K562 (cell line): ENCODE measurements around the gene OR2A25. TPM values are rescaled to one million over a fixed set of nuclear protein-coding genes. Genes with fewer than 3 reads are reported as not detected.

Experiments used
- ATAC-seq: fragments of 200-7000 bp; cut with Tn5 transposase; 3 replicates; pipeline ENCODE4 v1.9.1; 2020; ENCODE audit warnings: moderate library complexity
- BruUV-seq: library from RNA; stranded (reverse); fragments of 400-500 nt; replicated peaks from 2 replicates; lab custom pipeline; 2021; lab: Mats Ljungman, UMichigan
- CTCF ChIA-PET: fragments of 300-600 bp; formaldehyde crosslinking; extraction: SDS; loops from one replicate; lab custom pipeline; 2021; ENCODE audit warnings: low intra/inter-chr PET ratio; lab: Yijun Ruan, JAX
- POLR2A ChIA-PET: fragments of 300-600, 350-650 bp; sonication (Branson Sonifier 250); formaldehyde crosslinking; extraction: SDS; loops from one replicate; lab custom pipeline; 2021; ENCODE audit warnings: antibody characterized with exemption, inconsistent platforms; lab: Yijun Ruan, JAX
- DNase-seq, 4 experiments: peaks; one replicate each; pipeline versions ENCODE4 v3.0.0 to v3.0.0-alpha.2; 2011 to 2018; ENCODE audit warnings: low spot score in 3 of 4, mixed read lengths in 3 of 4; ENCODE audit errors: extremely low read depth in 1 of 4
- FAIRE-seq: peaks from 2 replicates; lab custom pipeline; 2011; peaks lifted over from hg19 to GRCh38; lab: Jason Lieb, UNC
- H2AFZ ChIP-seq: 2 replicates; pipeline ENCODE4 v1.6.0; 2011; ENCODE audit warnings: low read depth, low read length, control low read depth, inconsistent platforms
- H3K27ac ChIP-seq: fragments of 200-600 bp; 3 replicates; pipeline ENCODE4 v1.8.0; 2011; ENCODE audit warnings: low read depth, mild to moderate bottlenecking, control low read depth, inconsistent platforms, low read length, moderate library complexity, mixed read lengths; ENCODE audit errors: extremely low read depth
- H3K27me3 ChIP-seq, 2 experiments: fragments of 300-600 bp in 1 of 2; 2 replicates in 1 of 2; 3 replicates in 1 of 2; pipeline versions ENCODE4 v1.6.0 to v1.8.0; 2011; ENCODE audit warnings: inconsistent platforms in 2 of 2, low read length in 2 of 2, mild to moderate bottlenecking in 1 of 2, mixed read lengths in 1 of 2, moderate library complexity in 1 of 2; ENCODE audit not compliant: control insufficient read depth in 2 of 2, insufficient read depth in 2 of 2
- H3K36me3 ChIP-seq: fragments of 300-600 bp; 3 replicates; pipeline ENCODE4 v1.8.0; 2011; ENCODE audit warnings: mild to moderate bottlenecking, low read length, inconsistent platforms; ENCODE audit not compliant: control insufficient read depth, insufficient read depth
- H3K4me1 ChIP-seq, 2 experiments: fragments of 200-600 bp in 1 of 2; replicated peaks in 1 of 2; 2 replicates in 1 of 2; 3 replicates in 1 of 2; pipeline versions ENCODE4 v1.5.1 to v1.8.0; 2011; ENCODE audit warnings: inconsistent platforms in 2 of 2, low read length in 2 of 2, mild to moderate bottlenecking in 1 of 2, mixed read lengths in 1 of 2, moderate library complexity in 1 of 2; ENCODE audit not compliant: control insufficient read depth in 2 of 2, insufficient read depth in 2 of 2
- H3K4me2 ChIP-seq: 2 replicates; pipeline ENCODE4 v1.6.1; 2011; ENCODE audit warnings: low read length, control low read depth, inconsistent platforms, mixed read lengths; ENCODE audit not compliant: insufficient read depth
- H3K4me3 ChIP-seq: fragments of 200-600 bp; sonication (generic), shearing (Covaris generic); 2 replicates; pipeline ENCODE4 v1.5.1; 2016; ENCODE audit warnings: control low read depth, inconsistent platforms
- H3K79me2 ChIP-seq: fragments of 200-600 bp; 3 replicates; pipeline ENCODE4 v1.8.0; 2011; ENCODE audit warnings: low read length, inconsistent platforms; ENCODE audit not compliant: control insufficient read depth, insufficient read depth
- H3K9ac ChIP-seq, 2 experiments: 2 replicates each; pipeline versions ENCODE4 v1.6.0 to v1.6.1; 2011; ENCODE audit warnings: low read depth in 2 of 2, low read length in 2 of 2, control low read depth in 1 of 2, inconsistent platforms in 1 of 2, mild to moderate bottlenecking in 1 of 2, mixed read lengths in 1 of 2; ENCODE audit not compliant: insufficient read depth in 1 of 2
- H3K9me1 ChIP-seq: one replicate; pipeline ENCODE4 v1.6.0; 2011; ENCODE audit warnings: inconsistent platforms, mild to moderate bottlenecking, low read length, moderate library complexity; ENCODE audit not compliant: control insufficient read depth, insufficient read depth
- H3K9me3 ChIP-seq: replicated peaks from 2 replicates; pipeline ENCODE4 v1.5.1; 2011; ENCODE audit warnings: low read depth, low read length, inconsistent platforms; ENCODE audit not compliant: control insufficient read depth, insufficient read depth
- H4K20me1 ChIP-seq: replicated peaks from 2 replicates; pipeline ENCODE4 v1.6.1; 2011; ENCODE audit warnings: low read length, inconsistent platforms, mixed read lengths; ENCODE audit not compliant: control insufficient read depth, insufficient read depth
- GTF2E2 ChIP-seq: fragments of 200-800 bp; sonication (Bioruptor generic); IDR thresholded peaks from 2 replicates; pipeline ENCODE4 v1.6.1; 2016; ENCODE audit warnings: missing genetic modification characterization, missing compliant biosample characterization
- WGBS: fragments of 100-300 bp; shearing (Covaris generic); methylation state at CpG from one replicate; pipeline ENCODE4 v1.1.6; 2016; ENCODE audit warnings: low coverage, mixed read lengths; ENCODE audit not compliant: insufficient coverage; ENCODE audit errors: missing lambda C conversion rate; 5-methylcytosine and 5-hydroxymethylcytosine counted together
- in situ Hi-C: fragments of 300-500 bp; cut with MboI; formaldehyde crosslinking; loops from 4 replicates; pipeline ENCODE4 v1.15.0; 2018; ENCODE audit warnings: inconsistent platforms, mixed read lengths
- intact Hi-C: fragments of 100-400 bp; cut with micrococcal nuclease; formaldehyde crosslinking; loops from 2 replicates; pipeline ENCODE4 v1.14.2; 2022
- polyA plus RNA-seq, 8 experiments: library from polyadenylated mRNA; depleted of rRNA in 4 of 8; stranded (reverse) in 5 of 8; unstranded in 3 of 8; fragments of >200 nt; fragmentation: Nextera tagmentation in 2 of 8; fragmentation: Illumina TruSeq in 1 of 8; extraction: Ambion mirVana in 2 of 8; extraction: Trizol in 1 of 8; gene quantifications; 2 replicates each; pipeline versions ENCODE4 v1.2.1 to v1.2.3, GENCODE V29; 2011 to 2014; ENCODE audit warnings: inconsistent platforms in 1 of 8, missing spikeins in 1 of 8
- total RNA-seq, 7 experiments: library from RNA; depleted of rRNA in 6 of 7; stranded (reverse); fragments of >200 nt in 6 of 7; fragmentation: Illumina TruSeq in 2 of 7; extraction: Trizol in 2 of 7; gene quantifications; 2 replicates each; pipeline versions ENCODE4 v1.2.1 to v1.2.3, GENCODE V29; 2011 to 2021; ENCODE audit warnings: low replicate concordance in 1 of 7
- TF ChIP-seq, protein P1 (sequence below), 2 experiments: IDR thresholded peaks in 1 of 2; conservative IDR thresholded peaks in 1 of 2; 2 replicates each; pipeline ENCODE4 v1.6.1; 2016; ENCODE audit warnings: low read depth in 2 of 2, mild to moderate bottlenecking in 1 of 2, missing compliant biosample characterization in 1 of 2, missing genetic modification characterization in 1 of 2, moderate library complexity in 1 of 2
- TF ChIP-seq, protein P2 (sequence below): sonication (generic); formaldehyde crosslinking; IDR thresholded peaks from 2 replicates; pipeline ENCODE4 v1.8.0; 2022; ENCODE audit warnings: mild to moderate bottlenecking, missing genetic modification reagents
- TF ChIP-seq, protein P3 (sequence below): fragments of 450-650 bp; IDR thresholded peaks from 2 replicates; pipeline ENCODE4 v1.6.1; 2017; ENCODE audit warnings: antibody characterized with exemption, mild to moderate bottlenecking
- TF ChIP-seq, protein P4 (sequence below): fragments of 200-400 bp; formaldehyde crosslinking; IDR thresholded peaks from 2 replicates; pipeline ENCODE4 v1.6.1; 2017; ENCODE audit warnings: mild to moderate bottlenecking, low read depth, low read length, moderate library complexity
- TF ChIP-seq, protein P5 (sequence below): sonication (generic); formaldehyde crosslinking; IDR thresholded peaks from 2 replicates; pipeline ENCODE4 v1.8.1; 2022; ENCODE audit warnings: missing genetic modification reagents

The OR2A25 gene
- total and polyA plus RNA-seq, 9 of the 15 experiments (the other 6 are each of a cell fraction or from before 2014, with no cell fraction given) = not detected

DNA sequence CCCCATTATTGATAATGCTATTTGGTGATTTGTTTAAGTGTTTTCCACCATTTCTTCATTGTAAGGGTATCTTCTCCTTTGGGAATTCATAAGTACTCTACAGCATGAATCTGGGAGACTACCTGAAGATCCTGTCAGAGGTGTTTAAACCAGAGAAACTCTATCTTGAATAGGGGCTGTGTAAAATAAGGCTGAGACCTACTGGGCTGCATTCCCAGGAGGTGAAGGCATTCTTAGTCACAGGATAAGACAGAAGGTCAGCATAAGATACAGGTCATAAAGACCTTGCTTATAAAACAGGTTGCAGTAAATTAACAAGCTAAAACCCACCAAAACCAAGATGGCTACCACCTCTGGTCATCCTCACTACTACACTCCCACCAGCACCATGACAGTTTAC is 34.2 kb upstream of the OR2A25 start (continued):
- TF ChIP-seq, protein P1, sequence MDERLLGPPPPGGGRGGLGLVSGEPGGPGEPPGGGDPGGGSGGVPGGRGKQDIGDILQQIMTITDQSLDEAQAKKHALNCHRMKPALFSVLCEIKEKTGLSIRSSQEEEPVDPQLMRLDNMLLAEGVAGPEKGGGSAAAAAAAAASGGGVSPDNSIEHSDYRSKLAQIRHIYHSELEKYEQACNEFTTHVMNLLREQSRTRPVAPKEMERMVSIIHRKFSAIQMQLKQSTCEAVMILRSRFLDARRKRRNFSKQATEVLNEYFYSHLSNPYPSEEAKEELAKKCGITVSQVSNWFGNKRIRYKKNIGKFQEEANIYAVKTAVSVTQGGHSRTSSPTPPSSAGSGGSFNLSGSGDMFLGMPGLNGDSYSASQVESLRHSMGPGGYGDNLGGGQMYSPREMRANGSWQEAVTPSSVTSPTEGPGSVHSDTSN (CRISPR knock-in tag; IDR thresholded peaks at IDR 0.05; ENCODE audit: low read depth) = no peak
- TF ChIP-seq, protein P1 (tag; conservative IDR thresholded peaks at IDR 0.05; ENCODE audit: low read depth) = no peak

DNA sequence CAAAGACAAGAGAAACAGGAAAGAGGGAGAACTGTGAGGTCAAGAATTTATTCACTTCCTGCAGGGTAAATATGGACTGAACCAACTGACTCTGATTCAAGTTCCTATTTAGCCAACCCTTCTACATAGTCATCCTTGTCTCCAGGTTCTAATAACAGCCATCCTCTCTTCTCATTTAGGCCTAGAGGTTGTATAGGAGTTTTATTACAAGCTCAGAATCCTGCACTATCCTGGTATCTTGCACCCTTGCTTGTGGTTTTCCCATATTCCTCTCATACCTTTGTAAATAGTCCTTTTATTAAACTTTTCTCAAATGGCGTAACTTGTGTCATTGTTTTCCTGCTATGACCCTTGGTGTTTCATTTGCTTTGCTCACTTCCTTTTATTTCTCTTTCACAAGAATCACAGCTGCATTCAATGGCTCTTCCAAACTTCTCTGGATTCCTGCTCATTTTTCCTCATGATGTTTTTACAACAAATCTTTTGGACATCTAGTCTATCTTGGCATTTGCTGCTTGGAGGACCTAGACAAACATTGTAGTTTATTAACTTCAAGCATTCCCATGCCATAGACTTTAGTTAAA is 33.2 kb upstream of the OR2A25 start:
- no peak overlapping the region for H3K4me2 ChIP-seq
- BruUV-seq = no TSS peak
- no peaks in the 10 kb centered on the region for H3K79me2 ChIP-seq
- WGBS = 0% methylated on average over 1 of the region's 1 CpG
- no peaks in the 10 kb centered on the region; a peak in 1 of 5 replicates for H3K27me3 ChIP-seq
- FAIRE-seq = no peak
- CTCF ChIA-PET = no interaction called here
- no peak overlapping the region for H2AFZ ChIP-seq
- H3K36me3 ChIP-seq = no peaks in the 10 kb centered on the region
- intact Hi-C loops = no loop called here
- no peak overlapping the region for H3K4me3 ChIP-seq
- no peak overlapping the region for H3K27ac ChIP-seq
- POLR2A ChIA-PET = no interaction called here
- H3K9ac ChIP-seq = no peak overlapping the region
- H4K20me1 ChIP-seq = no peaks in the 10 kb centered on the region
- in situ Hi-C loops = no loop called here
- no peaks in the 10 kb centered on the region for H3K4me1 ChIP-seq
- H3K9me1 ChIP-seq = no peaks in the 10 kb centered on the region
- no peak for ATAC-seq
- H3K9me3 ChIP-seq = no peaks in the 10 kb centered on the region
- DNase-seq = no peak
- TF ChIP-seq, protein P2, sequence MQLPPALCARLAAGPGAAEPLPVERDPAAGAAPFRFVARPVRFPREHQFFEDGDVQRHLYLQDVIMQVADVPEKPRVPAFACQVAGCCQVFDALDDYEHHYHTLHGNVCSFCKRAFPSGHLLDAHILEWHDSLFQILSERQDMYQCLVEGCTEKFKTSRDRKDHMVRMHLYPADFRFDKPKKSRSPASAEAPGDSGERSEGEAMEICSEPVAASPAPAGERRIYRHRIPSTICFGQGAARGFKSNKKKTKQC = no peak
- no peak for TF ChIP-seq GTF2E2 (tag)
- TF ChIP-seq, protein P3, sequence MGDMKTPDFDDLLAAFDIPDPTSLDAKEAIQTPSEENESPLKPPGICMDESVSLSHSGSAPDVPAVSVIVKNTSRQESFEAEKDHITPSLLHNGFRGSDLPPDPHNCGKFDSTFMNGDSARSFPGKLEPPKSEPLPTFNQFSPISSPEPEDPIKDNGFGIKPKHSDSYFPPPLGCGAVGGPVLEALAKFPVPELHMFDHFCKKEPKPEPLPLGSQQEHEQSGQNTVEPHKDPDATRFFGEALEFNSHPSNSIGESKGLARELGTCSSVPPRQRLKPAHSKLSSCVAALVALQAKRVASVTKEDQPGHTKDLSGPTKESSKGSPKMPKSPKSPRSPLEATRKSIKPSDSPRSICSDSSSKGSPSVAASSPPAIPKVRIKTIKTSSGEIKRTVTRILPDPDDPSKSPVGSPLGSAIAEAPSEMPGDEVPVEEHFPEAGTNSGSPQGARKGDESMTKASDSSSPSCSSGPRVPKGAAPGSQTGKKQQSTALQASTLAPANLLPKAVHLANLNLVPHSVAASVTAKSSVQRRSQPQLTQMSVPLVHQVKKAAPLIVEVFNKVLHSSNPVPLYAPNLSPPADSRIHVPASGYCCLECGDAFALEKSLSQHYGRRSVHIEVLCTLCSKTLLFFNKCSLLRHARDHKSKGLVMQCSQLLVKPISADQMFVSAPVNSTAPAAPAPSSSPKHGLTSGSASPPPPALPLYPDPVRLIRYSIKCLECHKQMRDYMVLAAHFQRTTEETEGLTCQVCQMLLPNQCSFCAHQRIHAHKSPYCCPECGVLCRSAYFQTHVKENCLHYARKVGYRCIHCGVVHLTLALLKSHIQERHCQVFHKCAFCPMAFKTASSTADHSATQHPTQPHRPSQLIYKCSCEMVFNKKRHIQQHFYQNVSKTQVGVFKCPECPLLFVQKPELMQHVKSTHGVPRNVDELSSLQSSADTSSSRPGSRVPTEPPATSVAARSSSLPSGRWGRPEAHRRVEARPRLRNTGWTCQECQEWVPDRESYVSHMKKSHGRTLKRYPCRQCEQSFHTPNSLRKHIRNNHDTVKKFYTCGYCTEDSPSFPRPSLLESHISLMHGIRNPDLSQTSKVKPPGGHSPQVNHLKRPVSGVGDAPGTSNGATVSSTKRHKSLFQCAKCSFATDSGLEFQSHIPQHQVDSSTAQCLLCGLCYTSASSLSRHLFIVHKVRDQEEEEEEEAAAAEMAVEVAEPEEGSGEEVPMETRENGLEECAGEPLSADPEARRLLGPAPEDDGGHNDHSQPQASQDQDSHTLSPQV = no peak
- TF ChIP-seq, protein P4, sequence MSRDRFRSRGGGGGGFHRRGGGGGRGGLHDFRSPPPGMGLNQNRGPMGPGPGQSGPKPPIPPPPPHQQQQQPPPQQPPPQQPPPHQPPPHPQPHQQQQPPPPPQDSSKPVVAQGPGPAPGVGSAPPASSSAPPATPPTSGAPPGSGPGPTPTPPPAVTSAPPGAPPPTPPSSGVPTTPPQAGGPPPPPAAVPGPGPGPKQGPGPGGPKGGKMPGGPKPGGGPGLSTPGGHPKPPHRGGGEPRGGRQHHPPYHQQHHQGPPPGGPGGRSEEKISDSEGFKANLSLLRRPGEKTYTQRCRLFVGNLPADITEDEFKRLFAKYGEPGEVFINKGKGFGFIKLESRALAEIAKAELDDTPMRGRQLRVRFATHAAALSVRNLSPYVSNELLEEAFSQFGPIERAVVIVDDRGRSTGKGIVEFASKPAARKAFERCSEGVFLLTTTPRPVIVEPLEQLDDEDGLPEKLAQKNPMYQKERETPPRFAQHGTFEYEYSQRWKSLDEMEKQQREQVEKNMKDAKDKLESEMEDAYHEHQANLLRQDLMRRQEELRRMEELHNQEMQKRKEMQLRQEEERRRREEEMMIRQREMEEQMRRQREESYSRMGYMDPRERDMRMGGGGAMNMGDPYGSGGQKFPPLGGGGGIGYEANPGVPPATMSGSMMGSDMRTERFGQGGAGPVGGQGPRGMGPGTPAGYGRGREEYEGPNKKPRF = no peak
- TF ChIP-seq, protein P5, sequence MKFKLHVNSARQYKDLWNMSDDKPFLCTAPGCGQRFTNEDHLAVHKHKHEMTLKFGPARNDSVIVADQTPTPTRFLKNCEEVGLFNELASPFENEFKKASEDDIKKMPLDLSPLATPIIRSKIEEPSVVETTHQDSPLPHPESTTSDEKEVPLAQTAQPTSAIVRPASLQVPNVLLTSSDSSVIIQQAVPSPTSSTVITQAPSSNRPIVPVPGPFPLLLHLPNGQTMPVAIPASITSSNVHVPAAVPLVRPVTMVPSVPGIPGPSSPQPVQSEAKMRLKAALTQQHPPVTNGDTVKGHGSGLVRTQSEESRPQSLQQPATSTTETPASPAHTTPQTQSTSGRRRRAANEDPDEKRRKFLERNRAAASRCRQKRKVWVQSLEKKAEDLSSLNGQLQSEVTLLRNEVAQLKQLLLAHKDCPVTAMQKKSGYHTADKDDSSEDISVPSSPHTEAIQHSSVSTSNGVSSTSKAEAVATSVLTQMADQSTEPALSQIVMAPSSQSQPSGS (CRISPR knock-in tag) = no peak
